HG03108 (cell line): ENCODE measurements around the gene STIL.
"Not testable (repeated sequence)": the region's sequence is repeated elsewhere in the genome, so short reads cannot be mapped to it uniquely, and the experiment has no call there.

ENCODE experiments used
- ATAC-seq: cut with Tn5 transposase; IDR thresholded peaks from one replicate; pipeline ENCODE4 v1.9.1; 2021; ENCODE audit warnings: moderate library complexity; ENCODE audit not compliant: unreplicated experiment

Gene STIL

DNA sequence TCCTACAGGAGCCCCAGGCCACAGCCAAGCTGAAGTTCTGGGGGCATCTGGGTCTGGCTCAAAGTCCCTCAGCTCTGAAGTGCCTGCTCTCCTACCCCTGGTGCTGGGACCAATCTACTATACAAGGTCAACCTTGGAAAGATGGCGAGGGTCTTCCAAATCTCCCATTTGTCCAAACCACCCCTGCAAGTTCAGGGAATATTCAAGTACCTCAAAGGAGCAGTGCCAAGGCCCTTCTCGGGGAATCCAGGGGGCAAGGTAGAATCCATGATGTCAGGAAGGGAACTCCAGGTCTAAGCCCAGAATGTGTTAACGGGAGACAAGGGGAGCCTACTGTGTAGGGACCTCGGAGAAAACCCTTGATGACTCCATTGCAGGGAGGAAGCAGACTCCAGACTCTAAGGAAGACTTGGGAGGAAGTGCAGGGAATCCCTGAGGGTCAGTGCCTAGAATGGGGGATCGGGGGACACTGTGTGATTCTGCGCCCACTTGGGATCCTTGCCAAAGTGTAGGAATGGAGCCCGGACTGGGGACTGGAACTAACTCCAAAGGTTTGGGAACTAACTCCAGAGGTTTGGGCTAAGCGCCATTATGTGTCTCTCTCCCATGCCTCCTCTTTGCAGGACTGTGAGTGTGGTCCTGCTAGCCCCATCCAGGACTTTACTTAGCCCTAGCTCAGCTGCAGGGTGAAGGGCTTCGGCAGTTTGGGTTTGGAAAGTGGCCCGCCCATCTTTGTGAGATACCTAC, 90.6 kb downstream of the STIL start:
- ATAC-seq: no peak

DNA sequence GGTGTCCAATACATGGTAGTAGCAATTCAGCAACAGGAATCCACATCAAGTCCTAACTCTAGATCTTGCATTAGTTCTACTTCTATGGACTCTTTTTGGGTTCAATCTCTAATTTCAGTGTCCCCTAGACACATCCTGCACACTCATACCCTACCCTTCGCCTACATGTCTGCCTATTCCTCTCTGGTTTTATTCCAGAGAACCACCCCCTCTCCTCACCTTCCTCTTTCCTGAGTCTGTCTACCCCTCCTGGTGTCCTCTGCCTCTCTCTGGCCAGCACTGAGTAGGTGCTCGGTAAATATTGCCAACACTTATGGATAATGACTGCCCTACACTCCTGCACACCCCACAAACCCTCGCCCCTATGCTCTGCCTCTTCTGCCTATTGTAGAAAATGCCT, 91.5 kb downstream of the STIL start:
- ATAC-seq: no peak

DNA sequence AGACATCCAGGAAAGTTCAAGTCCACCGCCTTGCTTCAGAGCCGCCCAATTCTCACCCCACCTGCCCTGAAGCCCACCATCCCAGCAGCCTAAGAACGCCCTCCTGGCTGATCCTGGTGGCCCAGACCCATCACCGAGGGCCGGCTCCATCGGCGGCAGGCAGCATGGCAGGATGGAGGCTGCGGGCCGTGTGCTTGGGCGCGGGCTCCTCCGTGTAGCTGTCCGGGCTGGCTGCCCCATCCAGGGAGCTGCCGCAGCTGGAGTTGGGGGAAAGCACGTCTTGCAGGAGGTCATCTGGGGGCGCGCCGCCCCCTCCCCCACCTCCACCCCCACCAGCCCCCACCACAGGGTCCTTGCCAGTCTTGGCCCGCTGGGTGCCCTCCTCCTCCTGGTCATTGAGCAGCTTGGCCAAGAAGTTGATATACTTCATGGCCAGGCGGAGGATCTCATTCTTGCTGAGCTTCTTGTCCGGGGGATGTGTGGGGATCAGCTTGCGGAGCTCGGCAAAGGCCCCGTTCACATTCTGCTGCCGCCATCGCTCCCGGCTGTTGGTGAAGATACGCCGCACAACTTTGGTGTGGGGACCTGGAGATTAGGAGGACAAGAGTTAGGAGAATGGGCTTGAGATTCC, 94.2 kb downstream of the STIL start:
- no peak for ATAC-seq

DNA sequence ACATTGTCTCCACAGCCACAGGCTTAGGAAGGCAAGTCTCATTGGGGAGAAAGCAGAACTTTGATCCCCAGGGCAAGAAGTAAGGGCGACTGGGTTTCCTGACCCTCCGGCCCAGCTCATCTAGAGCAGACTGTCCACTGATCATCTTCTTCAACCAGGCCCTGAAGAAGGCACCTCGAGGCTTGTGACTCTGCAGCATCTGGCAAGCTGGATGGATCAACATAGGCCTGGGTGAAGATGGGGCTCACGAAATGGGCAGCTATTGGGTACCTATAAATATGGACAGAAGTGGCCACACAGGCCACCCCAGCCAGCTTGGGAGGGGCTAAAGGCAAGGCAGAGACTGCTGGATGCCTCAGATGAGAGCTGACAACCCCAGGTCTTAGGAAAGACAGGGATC, 94.9 kb downstream of the STIL start:
- ATAC-seq: no peak

DNA sequence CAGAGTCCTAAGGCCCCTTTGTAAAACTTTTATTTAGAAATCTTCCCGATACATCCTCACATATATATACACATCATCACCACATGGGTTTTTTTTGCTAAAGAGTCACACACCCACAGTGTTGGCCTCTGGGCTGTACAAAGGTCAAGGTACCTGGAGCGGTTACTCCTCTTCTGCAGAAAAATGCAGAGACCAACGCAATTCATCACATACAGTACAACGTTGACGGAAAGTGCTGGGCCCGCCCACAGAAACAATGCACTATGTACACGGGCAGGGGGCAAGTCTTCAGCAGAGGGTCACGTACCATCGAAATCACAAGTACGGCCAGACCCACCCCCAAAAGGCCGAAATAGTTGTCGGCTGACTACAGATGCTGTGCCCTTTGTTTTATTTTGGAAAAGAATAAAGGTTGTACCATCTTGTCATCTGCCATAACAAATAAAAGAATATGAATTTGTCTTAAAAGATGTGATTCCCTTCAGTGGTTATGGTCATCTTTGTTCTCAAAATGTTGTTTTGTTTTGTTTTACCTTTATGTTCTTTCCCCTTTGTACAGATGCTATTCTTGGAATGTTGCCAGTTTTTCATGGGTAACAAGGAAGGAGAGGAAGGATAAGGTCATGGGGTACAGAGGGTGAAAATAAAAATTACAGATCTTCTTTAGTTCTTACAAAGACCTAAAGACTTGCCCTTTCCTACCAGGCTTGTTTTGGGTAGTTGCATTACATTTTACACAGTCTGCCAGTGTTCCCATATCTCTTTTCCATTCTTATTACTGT, 97.5 kb downstream of the STIL start:
- ATAC-seq: no peak

DNA sequence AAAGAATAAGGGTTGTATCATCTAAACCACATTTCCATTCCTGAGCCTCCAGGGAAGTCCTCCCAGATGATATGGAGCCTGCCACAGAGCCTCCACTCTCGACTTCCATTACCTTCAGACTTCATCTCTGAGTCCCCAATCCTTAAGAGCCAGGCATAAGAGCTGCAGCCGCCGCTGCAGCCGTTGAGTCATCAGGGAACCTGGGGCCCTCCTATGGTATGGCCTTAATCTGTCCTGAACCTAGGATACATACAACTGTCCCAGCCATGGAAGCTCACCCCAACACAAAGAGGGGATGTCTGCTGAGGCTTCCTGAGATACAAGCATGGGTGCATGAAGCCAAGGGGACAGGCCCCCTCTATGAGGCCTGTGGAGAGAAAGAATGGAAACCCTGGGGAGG, 98.2 kb downstream of the STIL start:
- ATAC-seq: no peak

DNA sequence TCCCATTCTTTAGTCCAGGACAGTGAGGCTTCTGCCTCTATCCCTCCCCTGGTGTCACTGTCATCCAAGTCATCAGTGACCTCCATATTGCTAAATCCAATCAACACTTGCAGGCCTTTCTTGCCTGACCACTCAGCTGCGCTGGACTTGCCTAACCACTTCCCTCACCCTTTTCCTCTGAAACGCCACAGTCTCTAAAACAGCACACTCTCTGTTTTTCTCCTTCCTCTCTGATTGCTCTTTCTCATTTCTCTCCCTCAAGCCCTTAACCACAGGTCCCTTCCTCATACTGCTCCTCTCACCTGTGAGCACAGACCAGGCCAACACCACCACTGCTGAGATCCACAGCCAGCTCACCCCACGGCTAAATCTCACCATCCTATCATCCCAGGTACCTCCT, 99.4 kb downstream of the STIL start:
- ATAC-seq: no peak

DNA sequence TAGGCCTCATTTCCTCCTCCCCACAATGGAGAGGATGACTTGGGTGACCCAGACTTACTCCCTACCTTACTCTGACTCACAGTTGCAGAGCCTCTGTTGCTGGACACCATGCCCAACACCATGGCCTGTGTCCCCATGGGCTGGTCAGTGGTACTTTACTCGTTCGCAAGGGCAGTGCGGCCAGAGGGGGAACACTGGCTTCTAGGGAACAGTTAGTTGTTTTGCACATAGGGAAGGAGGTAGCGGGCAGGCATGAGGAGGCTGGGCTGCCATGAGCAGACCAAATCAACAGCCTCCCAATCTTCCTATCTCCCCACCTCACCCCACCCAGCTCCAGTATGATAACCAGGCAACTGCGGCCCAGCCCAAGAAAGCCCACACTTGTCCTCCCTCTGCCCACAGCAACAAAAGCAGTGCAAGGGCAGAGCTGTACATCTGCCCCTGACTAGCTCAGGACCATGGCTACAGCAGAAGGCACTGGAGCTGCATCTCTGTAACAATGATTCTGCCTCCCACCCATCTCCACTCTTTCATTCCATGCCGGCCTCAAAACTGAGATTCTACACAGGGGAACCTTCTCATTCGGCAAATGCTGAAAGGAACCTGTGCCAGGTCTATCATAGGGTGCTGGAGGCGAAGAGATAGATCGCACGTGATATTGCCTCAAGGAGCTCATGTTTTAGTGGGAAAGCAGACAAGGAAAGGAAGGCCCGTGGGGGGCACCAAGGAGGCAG, 100.5 kb downstream of the STIL start:
- ATAC-seq: no peak

DNA sequence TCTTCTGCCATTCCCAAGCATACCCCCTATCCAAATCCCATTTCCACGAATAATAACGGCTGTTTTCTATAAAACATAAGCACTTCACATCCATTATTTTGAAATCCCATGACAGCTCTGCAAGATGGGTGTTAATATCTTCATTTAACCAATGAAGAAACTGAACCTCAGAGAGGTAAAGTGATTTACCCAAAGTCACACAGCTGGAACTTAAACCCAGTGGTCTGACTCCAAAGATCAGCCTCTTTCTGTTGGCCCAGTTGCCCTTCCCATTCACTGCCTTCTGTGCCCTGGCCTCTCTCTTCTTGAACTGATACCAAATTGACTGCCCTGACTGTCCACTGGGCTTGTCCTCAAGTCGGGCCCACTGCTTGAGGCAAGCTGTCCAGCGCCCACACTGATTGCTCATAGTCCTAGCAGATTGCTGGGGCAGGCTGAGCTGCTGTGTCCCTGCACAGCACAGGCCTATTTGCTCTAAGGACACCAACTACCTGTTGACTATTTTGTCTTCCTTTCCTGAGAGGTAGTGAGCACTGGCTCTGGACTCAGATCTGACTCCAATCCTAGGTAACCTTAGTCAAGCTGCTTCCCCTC, 101.2 kb downstream of the STIL start:
- ATAC-seq: no peak

DNA sequence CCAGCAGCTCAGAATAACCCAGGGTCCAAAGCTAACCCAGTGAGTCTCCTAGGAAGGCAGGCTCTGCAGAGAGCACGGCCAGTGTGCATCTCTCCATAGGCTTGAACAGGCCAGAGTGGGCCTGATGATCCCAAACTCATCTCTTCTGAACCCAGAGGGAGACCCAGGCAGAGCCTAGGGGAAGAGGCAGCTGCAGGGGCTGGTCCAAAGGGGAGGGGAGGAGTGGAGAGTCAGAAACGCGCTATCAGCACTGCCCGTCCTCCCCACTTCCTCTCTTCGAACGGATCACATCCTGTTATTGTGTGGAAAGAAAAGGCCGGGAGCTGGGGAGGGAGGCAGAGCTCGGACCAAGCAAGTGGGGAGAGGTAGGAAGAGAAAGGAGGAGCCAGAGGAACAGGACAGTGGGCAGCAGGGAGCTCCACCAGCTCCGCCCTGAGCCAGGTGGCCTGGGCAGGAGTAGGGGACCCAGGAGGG, 102.1 kb downstream of the STIL start:
- no peak for ATAC-seq

DNA sequence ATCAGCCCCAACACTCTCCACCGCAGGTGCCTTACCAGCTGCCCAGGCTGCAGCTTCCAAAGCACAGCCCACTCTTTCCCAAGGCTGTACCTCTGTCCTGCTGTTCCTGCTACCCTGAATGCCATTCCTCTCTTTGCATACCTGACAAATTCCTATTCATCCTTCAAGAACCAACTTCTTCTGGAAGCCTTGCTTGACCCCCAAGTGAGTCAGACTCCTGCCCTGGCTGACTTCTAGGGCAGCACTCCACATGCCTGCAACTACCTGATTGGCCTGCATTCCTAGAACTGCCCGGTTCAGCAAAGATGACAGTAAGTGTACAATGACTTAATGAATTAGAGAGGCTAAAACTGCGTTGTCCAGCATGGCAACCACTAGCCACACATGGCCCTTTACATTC, 103.3 kb downstream of the STIL start:
- no peak for ATAC-seq

DNA sequence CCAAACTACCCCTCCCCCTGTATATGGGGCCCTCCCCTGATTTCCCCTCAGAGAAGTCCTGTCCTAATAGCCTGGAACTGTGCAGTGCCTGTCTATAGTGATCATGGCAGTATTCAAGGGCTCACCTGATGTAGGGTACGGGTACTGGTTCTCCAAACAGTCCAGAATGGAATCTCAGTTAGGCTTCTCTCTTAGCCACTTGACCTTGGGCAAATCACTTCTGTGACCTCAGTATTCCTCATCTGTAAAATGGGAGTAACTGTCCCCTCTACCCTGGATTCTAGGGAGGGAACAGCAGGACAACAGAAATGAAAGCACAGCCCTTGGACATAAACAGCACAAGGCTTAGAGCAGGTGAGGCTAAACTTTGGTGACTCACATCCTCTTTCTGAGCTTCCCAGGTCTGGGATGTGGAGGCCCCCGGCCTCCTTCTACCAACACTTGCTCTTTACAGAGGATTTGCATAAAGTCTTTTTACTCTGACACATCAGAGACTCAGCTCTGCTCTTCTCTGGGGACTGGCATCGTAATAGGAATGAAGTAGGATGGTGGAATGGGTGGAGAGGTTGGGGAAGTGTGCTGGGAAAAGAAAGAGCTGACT, 104.1 kb downstream of the STIL start:
- peak; percentile 50 for ATAC-seq

DNA sequence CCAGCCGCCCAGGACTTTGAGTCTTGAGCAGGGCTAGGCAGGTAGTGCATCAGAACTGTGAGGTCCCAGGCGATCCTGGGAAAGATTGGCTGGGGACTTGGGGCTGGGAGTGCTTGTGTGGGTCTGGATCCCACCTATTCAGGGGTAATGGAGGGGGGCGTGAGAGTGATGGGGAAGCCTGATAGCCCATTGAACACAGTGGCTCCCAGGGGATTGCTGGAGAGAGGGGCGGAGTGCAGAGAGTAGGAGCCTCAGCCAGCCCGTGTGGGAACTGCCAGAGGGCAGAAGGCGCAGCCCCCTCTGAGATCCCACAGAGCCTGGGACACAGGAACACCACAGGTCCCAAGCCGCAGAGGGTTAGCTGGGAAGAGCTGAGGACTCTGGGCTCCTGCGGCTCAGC, 104.9 kb downstream of the STIL start:
- no peak for ATAC-seq

DNA sequence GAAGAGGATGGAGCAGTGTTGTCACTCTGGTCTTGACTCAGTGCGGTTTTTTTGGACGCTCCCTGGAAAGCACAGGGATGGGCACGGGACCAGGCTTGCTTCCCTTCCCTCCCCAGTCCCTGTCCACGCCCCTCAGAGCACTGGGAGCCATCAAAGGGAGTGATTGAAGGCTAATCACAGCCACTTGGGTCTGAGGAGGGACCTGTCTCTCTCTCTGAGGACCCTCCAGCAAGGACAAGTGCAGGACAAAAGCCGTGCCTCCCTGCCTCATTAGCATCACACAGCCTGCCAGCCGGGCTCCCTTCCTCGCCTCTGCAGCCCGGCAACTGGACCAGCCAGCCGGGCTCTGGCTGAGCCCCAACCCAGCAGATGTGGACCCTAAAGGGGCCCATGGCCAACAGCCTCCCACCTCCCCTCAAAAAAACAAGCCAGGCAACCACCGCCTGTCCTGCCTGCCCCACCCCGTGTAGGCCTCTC, 105.5 kb downstream of the STIL start:
- ATAC-seq: no peak

DNA sequence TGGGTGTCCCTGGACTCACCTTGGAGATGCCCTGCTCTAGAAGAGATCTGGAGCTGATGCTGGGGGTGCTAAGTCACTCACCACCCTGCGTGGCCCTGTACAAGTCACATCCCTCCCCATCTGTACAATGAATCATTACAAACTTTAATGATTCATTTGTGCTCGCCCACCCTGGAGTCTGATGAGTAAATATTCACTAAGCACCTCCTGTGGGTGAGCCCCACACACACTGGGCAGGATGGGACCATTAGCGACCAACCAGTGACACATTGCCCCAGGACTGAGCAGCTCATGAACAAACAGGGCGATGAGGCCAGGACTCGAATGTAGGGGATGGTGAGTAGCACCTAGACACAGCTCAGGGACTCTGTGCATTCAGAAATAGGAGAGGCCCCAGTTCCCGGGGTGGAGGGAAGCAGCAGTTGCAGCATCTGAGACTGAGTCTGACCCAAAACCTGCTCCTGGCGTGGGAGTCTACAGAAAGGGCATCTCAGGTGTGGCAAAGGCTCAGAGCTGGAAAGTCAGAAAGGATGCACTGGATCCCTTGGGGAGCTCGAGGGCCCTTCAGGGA, 106.1 kb downstream of the STIL start:
- ATAC-seq: no peak

DNA sequence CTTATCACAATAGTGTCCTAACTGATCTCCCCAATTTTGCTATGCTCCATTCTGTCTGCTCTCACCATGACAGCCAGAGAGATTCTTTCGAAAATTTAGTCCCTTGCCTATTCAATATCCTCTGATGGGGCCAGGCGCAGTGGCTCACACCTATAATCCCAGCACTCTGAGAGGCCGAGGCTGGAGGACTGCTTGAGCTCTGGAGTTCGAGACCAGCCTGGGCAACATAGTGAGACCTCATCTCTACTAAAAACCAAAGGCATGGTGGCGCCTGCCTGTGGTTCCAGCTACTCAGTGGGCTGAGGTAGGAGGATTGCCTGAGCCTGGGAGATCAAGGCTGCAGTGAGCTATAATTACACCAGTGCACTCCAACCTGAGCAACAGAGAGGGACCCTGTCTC, 108.0 kb downstream of the STIL start:
- no peak for ATAC-seq

DNA sequence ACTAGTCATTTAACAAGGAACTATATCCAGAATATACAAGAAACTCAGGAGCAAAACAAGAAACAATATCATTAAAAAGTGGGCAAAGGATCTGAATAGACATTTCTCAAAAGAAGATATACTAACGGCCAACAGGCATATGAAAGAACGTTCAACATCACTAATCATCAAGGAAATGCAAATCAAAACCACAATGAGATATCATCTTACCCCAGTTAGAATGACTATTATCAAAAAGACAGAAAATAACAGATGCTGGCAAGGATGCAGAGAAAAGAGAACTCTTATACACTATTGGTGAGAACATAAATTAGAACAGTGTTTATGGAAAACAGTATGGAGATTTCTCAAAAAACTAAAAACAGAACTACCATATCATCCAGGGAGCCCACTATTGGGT, 110.4 kb downstream of the STIL start:
- not testable (repeated sequence) for ATAC-seq

DNA sequence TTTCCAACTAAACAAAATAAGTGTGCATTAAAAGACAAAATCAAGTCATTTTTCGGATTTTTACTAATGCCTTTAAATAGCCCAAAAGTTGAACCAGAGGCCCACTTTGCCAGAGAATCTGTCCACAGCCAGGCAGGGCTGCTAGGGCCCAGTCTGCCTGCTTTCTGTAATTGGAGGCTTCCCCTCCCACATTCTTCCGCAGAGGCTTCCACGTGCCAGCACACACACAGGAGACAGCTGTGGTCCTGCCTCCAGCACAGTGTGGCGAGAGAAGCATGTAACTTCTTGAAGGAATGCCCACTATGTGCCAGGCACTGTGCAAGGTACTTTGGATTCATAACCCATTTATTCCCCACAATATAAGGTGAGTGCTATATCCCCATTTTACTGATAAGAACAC, 112.8 kb downstream of the STIL start:
- ATAC-seq: no peak
